ENCODE data around the gene VPS50.

VPS50 gene

GRCh38 chr7:93374345-93374940 is 142.3 kb downstream of the VPS50 start:
- CTCF ChIA-PET, result interaction anchor here (0.8 to 2.2 kb wide), 11 partner anchors 11 to 147 kb away, joined by 3 to 22 read pairs (median 3); partner anchors contain the start of gene VPS50
- DNase-seq (ENCODE audit: extremely low spot score), result peak; percentile 15
- peak; percentile 65 for TF ChIP-seq CTCF (IDR thresholded peaks at IDR 0.05; ENCODE audit: control extremely low read depth, extremely low read depth, low read depth, missing control alignments)
- POLR2A ChIA-PET, result no interaction called here

DNA sequence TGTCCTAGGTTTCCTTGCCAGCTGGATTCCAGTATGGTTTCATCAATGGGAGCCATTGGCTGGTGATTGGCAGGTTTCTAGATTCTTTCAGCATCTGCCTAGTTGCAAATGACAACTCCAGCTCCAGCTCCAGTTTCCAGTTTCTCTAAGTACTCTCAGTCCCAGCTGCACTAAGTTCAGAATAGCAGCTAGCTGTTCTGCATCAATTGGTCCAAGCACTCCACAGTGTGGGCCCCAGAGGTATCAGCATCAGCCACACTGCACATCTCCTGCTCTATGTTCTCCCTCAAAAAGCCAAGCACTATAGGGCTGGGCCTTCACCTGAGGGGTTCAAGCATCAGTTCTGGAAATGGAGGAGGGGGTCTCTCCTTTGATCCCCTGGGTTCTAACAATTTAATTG is 143.4 kb downstream of the VPS50 start:
- ChIA-PET CTCF (interaction anchor here (2.2 kb wide), 2 partner anchors 12 to 16 kb away, joined by 21 to 22 read pairs; no protein-coding TSS in a partner anchor), POLR2A (no interaction called here)
- DNase-seq (ENCODE audit: extremely low spot score), result no peak
- TF ChIP-seq CTCF (IDR thresholded peaks at IDR 0.05; ENCODE audit: control extremely low read depth, extremely low read depth, low read depth, missing control alignments), result no peak

DNA sequence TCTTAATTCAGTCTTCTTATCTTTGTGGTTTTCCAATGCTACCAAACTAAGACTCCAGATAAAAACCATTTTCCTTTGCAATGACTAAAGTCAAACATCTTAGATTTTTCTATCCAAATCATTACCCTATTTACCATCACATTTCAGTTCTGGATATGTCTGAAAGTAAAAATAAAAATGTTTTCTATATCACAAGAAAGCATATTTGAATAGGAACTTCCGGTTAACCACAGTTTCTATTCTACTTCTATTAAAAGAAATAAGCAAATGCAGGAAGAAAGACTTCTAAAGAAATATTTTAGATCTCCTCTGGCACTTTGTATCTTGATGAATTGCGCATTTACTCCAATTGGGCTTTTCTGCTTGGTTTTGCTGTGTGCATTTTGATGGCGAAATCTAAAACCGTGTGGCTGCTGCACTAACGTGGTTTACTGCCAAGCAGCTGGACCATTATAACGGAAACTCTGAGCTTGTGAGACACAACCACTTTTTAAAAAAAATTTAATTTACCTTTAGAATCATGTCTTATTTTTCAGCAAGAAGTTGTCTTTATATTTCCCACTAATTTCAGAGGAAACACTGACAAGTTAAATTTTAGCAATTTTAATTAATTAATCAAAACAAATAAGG is 146.1 kb downstream of the VPS50 start:
- no peak for DNase-seq (ENCODE audit: extremely low spot score)
- TF ChIP-seq CTCF (IDR thresholded peaks at IDR 0.05; ENCODE audit: control extremely low read depth, extremely low read depth, low read depth, missing control alignments), result no peak
- ChIA-PET POLR2A (no interaction called here), CTCF (interaction anchor here (1.6 kb wide), 1 partner anchor 164 kb away, joined by 4 read pairs; no protein-coding TSS in a partner anchor)

- CTCF ChIA-PET, result no interaction called here
- POLR2A ChIA-PET, result no interaction called here
- no peak for TF ChIP-seq CTCF (IDR thresholded peaks at IDR 0.05; ENCODE audit: control extremely low read depth, extremely low read depth, low read depth, missing control alignments)
- DNase-seq (ENCODE audit: extremely low spot score), result no peak
These were observed 150.2 kb downstream of the VPS50 start for GRCh38 chr7:93382362-93382761.

GRCh38 chr7:93390660-93391059 is 158.5 kb downstream of the VPS50 start:
- ChIA-PET POLR2A (no interaction called here), CTCF (no interaction called here)
- no peak for DNase-seq (ENCODE audit: extremely low spot score)
- no peak for TF ChIP-seq CTCF (IDR thresholded peaks at IDR 0.05; ENCODE audit: control extremely low read depth, extremely low read depth, low read depth, missing control alignments)

- TF ChIP-seq CTCF (IDR thresholded peaks at IDR 0.05; ENCODE audit: control extremely low read depth, extremely low read depth, low read depth, missing control alignments), result no peak
- DNase-seq (ENCODE audit: extremely low spot score), result no peak
- CTCF ChIA-PET, result interaction anchor here (1.0 to 1.6 kb wide), 2 partner anchors 50 to 166 kb away, joined by 3 read pairs; partner anchors contain the start of gene HEPACAM2
- POLR2A ChIA-PET, result no interaction called here
These were observed 160.8 kb downstream of the VPS50 start for GRCh38 chr7:93392984-93393383.

Measured in GM10248 (cell line).